Activated naive CD4-positive, alpha-beta T cell treated with anti-CD3 and anti-CD28 coated beads for 36 hours (primary cell): ENCODE measurements around the gene COL4A2. TPM values are rescaled to one million over a fixed set of nuclear protein-coding genes. Genes with fewer than 3 reads are reported as not detected.

Experiments
- CTCF ChIA-PET: fragments of 350-600 bp; sonication (Branson Sonifier 250); formaldehyde crosslinking; loops from one replicate; lab custom pipeline; 2021; ENCODE audit warnings: antibody characterized with exemption; lab: Charles Lee
- DNase-seq: peaks from one replicate; pipeline ENCODE4 v3.0.0-alpha.2; 2020
- H3K27ac Mint-ChIP-seq: one replicate; pipeline ENCODE4 v1.8.0; 2021; ENCODE audit warnings: mild to moderate bottlenecking, mixed read lengths
- H3K27me3 Mint-ChIP-seq: one replicate; pipeline ENCODE4 v1.8.0; 2021; ENCODE audit warnings: low read depth, mixed read lengths
- H3K36me3 Mint-ChIP-seq: one replicate; pipeline ENCODE4 v1.8.0; 2021; ENCODE audit warnings: low read depth, mixed read lengths
- H3K4me1 Mint-ChIP-seq: one replicate; pipeline ENCODE4 v1.8.0; 2021; ENCODE audit warnings: low read depth, mixed read lengths
- H3K4me3 Mint-ChIP-seq: one replicate; pipeline ENCODE4 v1.8.0; 2021; ENCODE audit warnings: mild to moderate bottlenecking, moderate library complexity, mixed read lengths
- H3K9me3 Mint-ChIP-seq: one replicate; pipeline ENCODE4 v1.8.0; 2021; ENCODE audit warnings: mixed read lengths
- intact Hi-C: fragments of 100-400 bp; cut with micrococcal nuclease; formaldehyde crosslinking; loops from one replicate; pipeline ENCODE4 v1.15.1; 2023
- total RNA-seq, 2 experiments: library from RNA; stranded (reverse); gene quantifications; one replicate each; pipeline ENCODE4 v1.2.3, GENCODE V29; 2021

COL4A2 gene
- total RNA-seq, 2 experiments from 2014 or later, result not detected

GRCh38 chr13:110521946-110522345 is 214.9 kb downstream of the COL4A2 start:
- H3K27ac Mint-ChIP-seq, result no peak overlapping the region
- H3K4me1 Mint-ChIP-seq, result peaks cover 26% of the 10 kb centered on the region
- H3K9me3 Mint-ChIP-seq, result no peaks in the 10 kb centered on the region
- CTCF ChIA-PET, result no interaction called here
- DNase-seq, result no peak
- H3K36me3 Mint-ChIP-seq, result no peaks in the 10 kb centered on the region
- no peaks in the 10 kb centered on the region for H3K27me3 Mint-ChIP-seq
- H3K4me3 Mint-ChIP-seq, result no peak overlapping the region
- intact Hi-C loops, result no loop called here

GRCh38 chr13:110522721-110523120 is 215.6 kb downstream of the COL4A2 start:
- no peak for DNase-seq
- Mint-ChIP-seq H3K36me3 (no peaks in the 10 kb centered on the region), H3K4me1 (peaks cover 26% of the 10 kb centered on the region), H3K27ac (no peak overlapping the region), H3K9me3 (no peaks in the 10 kb centered on the region), H3K4me3 (no peak overlapping the region), H3K27me3 (no peaks in the 10 kb centered on the region)
- intact Hi-C loops, result no loop called here
- CTCF ChIA-PET, result no interaction called here

DNA sequence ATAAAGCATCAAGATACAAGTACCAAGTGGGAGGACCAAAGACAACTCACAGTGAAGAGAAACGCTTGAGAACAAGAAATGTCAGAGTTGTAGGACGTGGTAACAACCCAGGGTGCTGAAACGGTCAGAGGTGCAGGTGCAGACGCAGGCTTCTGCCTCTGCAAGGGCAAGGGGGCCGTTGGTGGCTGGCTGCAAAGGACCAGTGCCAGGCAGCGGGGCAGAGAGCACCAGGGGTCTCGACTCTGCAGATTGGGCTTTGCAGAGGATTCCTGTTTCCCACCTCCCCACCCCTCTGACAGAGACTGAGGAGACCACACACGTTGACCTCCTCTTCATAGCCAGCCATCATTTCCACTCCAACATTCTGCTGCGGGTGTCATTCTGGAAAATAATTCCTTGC is 216.1 kb downstream of the COL4A2 start:
- Mint-ChIP-seq H3K27ac (no peak overlapping the region), H3K36me3 (no peaks in the 10 kb centered on the region), H3K4me3 (no peak overlapping the region), H3K4me1 (peaks cover 26% of the 10 kb centered on the region), H3K9me3 (no peaks in the 10 kb centered on the region), H3K27me3 (no peaks in the 10 kb centered on the region)
- intact Hi-C loops, result no loop called here
- DNase-seq, result no peak
- CTCF ChIA-PET, result no interaction called here

DNA sequence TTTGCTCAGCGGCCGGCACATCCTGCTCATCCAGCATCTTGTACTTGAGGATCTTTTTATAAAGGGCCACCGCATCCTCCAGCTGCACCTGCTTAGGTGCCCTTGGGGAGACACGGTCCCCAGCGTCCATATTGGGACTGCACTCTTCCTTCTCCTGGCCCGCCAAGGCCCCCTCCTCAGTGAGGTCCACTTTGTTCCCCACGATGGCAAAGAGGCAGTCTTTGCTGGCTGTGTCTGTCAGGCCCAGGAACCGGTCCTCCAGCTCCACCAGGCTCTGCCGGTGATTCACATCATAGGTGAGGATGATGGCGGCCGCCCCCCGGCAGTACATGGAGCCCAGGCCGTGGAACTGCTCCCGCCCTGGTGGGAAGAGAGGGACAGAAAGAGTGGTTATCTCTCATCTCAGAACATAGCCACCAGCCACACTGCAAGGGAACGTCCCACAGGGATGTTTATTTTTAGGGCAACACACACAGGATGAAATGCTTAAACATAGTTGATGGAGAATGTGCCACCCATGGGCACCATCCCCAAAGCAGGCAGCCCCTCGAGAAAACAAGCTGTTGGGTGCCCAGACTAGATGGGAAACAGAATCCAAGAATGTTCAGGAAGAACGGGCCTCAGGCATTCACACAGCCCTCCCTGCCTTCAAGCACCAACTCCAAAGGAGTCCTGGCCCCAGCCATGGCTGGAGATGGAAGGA is 216.9 kb downstream of the COL4A2 start:
- intact Hi-C loops, result no loop called here
- no peaks in the 10 kb centered on the region for H3K9me3 Mint-ChIP-seq
- H3K27ac Mint-ChIP-seq, result no peak overlapping the region
- H3K4me3 Mint-ChIP-seq, result no peak overlapping the region
- H3K4me1 Mint-ChIP-seq, result peaks cover 26% of the 10 kb centered on the region
- no peak for DNase-seq
- H3K27me3 Mint-ChIP-seq, result no peaks in the 10 kb centered on the region
- CTCF ChIA-PET, result interaction anchor here (2.2 kb wide), 1 partner anchor 69 kb away, joined by 6 read pairs; no protein-coding TSS in a partner anchor
- H3K36me3 Mint-ChIP-seq, result no peaks in the 10 kb centered on the region

DNA sequence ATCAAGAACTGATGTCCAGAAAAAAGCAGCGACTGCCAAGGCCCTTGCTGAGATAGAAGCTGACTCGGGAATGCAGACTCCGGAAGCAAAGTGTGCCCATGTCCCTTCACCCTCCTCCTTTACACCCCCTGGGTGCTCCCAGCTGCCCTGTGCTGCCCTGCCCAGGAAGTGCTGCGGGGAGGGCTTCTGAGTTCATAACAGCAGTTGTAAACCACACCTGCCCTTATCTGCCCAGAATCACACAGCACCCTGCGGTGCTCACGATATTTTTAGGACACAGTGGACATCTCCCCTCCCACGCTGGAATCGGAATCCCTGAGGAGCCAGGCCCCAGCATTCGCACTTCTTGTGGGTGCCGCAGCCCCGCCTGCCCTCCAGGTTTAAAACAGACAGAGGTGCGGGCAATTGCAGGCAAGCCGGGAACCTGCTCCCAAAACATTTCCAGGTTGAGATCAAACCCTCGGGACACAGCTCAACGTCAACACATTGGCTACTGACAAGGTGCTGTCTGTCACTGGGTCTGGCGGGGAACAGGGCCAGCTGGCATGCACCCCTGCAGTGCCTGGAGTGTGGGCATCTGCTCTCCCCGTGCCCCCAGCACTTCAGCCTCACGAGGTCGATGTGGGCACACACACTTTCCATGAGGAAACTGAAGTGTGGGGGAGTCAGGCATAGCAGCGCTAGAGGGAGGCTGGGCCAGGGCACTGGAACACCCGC is 217.6 kb downstream of the COL4A2 start:
- Mint-ChIP-seq H3K27ac (no peak overlapping the region), H3K27me3 (no peaks in the 10 kb centered on the region), H3K36me3 (no peaks in the 10 kb centered on the region), H3K4me3 (no peak overlapping the region), H3K9me3 (no peaks in the 10 kb centered on the region), H3K4me1 (peaks cover 26% of the 10 kb centered on the region)
- peak; percentile 35 for DNase-seq
- CTCF ChIA-PET, result interaction anchor here (2.2 kb wide), 1 partner anchor 70 kb away, joined by 6 read pairs; no protein-coding TSS in a partner anchor
- intact Hi-C loops, result loop anchor here (5.0 kb wide), 1 partner anchor 67 kb away; no protein-coding TSS in a partner anchor

DNA sequence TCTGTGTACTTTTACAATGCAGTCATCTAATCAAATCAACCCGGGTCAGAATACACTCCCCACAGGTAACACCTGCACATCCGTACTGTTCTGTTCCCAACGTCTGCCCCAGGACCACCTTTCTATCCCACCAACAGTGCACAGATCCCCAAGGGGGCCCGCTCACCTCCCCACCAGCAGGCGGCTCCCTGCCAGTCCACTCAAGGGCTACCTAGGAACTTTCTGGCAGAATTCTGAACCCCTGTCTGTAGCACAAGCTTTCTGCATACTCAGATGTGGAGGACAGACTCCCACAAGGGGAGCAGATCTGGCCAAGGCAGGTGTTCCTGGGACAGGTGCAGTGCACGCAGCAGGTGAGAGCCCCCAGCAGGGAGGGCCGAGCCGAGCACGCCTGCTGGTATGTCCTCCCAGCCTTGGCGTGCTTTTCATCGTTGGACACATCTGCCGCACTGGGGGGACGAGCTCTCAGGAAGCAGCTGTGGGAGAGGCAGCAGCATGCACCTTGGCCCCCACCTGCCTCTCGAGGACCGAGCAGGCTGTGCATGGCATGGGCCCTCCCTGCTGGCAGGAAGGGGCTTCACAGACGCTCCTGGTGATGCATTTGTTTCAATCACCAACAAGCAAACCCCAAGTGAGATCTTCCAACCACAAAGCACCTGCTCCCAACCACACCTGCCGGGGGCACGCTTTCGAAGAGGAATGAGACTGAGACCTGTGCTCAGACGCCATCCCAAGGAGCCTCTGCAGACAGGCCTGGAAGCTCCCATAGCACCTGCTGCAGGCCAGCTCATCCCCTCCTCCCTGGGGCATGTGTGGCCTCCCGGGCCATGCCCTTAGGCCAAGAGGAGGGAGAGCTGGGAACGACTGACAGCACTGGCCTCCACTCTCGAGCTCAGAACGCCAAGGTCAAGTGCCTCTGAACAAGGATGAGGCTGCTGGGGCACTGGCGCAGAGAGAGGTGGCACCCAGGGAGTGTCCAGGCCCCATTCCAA is 218.5 kb downstream of the COL4A2 start:
- Mint-ChIP-seq H3K36me3 (no peaks in the 10 kb centered on the region), H3K27ac (no peak overlapping the region), H3K9me3 (no peaks in the 10 kb centered on the region), H3K4me1 (peaks cover 26% of the 10 kb centered on the region), H3K4me3 (no peak overlapping the region), H3K27me3 (no peaks in the 10 kb centered on the region)
- CTCF ChIA-PET, result interaction anchor here (0.8 to 2.2 kb wide), 3 partner anchors 29 to 71 kb away, joined by 3 to 6 read pairs (median 4); no protein-coding TSS in a partner anchor
- intact Hi-C loops, result loop anchor here (5.0 kb wide), 1 partner anchor 68 kb away; no protein-coding TSS in a partner anchor
- peak; percentile 36 for DNase-seq

DNA sequence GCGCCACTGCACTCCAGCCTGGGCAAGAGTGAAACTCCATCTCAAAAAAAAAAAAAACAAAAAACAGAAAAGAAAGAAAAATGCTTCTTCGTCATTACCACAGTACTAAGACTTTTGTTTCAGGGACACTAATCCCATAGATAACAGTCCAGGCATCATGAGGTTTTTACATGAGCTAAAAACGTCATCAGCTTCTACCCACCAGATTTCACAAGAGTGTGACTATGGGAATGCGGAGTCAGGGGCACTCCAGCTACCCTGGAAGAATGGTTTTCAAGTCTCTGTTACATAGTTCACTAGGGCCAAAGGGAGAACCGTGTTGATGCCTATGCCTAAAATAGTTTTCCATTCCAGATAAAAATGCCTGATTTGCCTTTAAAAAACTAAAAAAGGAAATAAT is 221.3 kb downstream of the COL4A2 start:
- intact Hi-C loops, result loop anchor here (5.0 kb wide), 1 partner anchor 71 kb away; no protein-coding TSS in a partner anchor
- H3K27me3 Mint-ChIP-seq, result no peaks in the 10 kb centered on the region
- H3K4me3 Mint-ChIP-seq, result no peak overlapping the region
- H3K36me3 Mint-ChIP-seq, result no peaks in the 10 kb centered on the region
- H3K4me1 Mint-ChIP-seq, result peaks cover 26% of the 10 kb centered on the region
- CTCF ChIA-PET, result interaction anchor here (0.7 to 1.2 kb wide), 3 partner anchors 10 to 287 kb away, joined by 3 to 4 read pairs (median 4); no protein-coding TSS in a partner anchor
- DNase-seq, result no peak
- no peak overlapping the region for H3K27ac Mint-ChIP-seq
- H3K9me3 Mint-ChIP-seq, result no peaks in the 10 kb centered on the region

DNA sequence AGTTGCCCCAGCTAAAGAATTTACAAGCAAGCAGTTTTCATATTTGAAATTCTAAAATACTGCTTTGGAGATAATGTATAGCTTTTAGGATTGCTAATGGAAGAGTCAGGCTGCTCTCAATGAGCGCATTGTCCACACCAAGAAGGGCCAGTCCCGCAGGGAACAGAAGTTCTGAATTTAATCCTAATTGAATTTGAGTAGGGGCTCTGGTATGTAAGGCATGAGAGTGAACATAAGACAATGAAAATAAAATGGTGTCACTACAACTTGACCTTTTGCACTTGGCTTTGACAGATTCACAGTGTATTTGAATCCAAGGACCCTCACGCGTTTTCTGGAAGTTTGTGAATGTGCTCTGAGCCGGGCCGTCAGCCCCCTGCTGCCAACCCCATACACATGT is 221.8 kb downstream of the COL4A2 start:
- H3K4me1 Mint-ChIP-seq, result peaks cover 26% of the 10 kb centered on the region
- no peak overlapping the region for H3K4me3 Mint-ChIP-seq
- intact Hi-C loops, result loop anchor here (5.0 kb wide), 1 partner anchor 72 kb away; no protein-coding TSS in a partner anchor
- DNase-seq, result no peak
- CTCF ChIA-PET, result interaction anchor here (1.1 kb wide), 1 partner anchor 73 kb away, joined by 4 read pairs; no protein-coding TSS in a partner anchor
- H3K27ac Mint-ChIP-seq, result no peak overlapping the region
- H3K36me3 Mint-ChIP-seq, result no peaks in the 10 kb centered on the region
- no peaks in the 10 kb centered on the region for H3K9me3 Mint-ChIP-seq
- no peaks in the 10 kb centered on the region for H3K27me3 Mint-ChIP-seq

DNA sequence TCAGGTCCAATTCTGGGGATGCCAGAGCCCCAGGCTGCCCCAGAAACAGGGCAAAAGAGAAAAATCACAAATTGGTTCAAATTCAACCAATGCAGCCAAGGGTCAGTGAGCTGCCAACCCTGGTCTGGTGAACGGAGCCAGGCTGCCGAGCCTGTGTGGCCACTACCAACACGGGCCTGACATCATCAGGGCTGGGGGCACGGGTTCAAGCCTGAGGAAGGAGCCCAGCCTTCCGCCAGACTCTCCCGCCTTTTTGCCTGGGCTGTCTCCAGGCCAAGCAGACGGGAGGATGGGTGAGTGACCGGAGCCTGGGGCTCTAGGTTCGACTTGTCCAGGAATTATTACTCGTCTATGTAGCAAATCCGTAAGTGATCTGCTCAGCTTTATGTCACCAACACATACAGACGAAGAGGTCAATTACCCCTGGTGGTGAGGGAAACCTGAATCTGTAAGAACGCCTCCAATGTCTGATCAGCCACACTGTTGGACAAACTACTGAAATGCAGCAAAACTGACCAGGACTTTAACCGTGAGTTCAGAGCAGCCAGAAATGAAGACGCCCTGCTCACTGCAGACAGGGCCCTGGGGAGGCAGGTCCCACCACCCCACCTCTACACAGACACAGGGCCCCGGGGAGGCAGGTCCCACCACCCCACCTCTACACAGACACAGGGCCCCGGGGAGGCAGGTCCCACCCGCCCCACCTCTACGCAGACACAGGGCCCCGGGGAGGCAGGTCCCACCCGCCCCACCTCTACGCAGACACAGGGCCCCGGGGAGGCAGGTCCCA is 222.6 kb downstream of the COL4A2 start:
- no peaks in the 10 kb centered on the region for H3K9me3 Mint-ChIP-seq
- intact Hi-C loops, result loop anchor here (5.0 kb wide), 1 partner anchor 72 kb away; no protein-coding TSS in a partner anchor
- no peak overlapping the region for H3K4me3 Mint-ChIP-seq
- no peaks in the 10 kb centered on the region for H3K27me3 Mint-ChIP-seq
- H3K27ac Mint-ChIP-seq, result no peak overlapping the region
- DNase-seq, result no peak
- no peaks in the 10 kb centered on the region for H3K36me3 Mint-ChIP-seq
- CTCF ChIA-PET, result no interaction called here
- H3K4me1 Mint-ChIP-seq, result peaks cover 19% of the 10 kb centered on the region

GRCh38 chr13:110531100-110531499 is 224.0 kb downstream of the COL4A2 start:
- peaks cover 5% of the 10 kb centered on the region for H3K4me1 Mint-ChIP-seq
- CTCF ChIA-PET, result interaction anchor here (0.6 kb wide), 2 partner anchors 386 to 1167 kb away, joined by 3 read pairs; no protein-coding TSS in a partner anchor

DNA sequence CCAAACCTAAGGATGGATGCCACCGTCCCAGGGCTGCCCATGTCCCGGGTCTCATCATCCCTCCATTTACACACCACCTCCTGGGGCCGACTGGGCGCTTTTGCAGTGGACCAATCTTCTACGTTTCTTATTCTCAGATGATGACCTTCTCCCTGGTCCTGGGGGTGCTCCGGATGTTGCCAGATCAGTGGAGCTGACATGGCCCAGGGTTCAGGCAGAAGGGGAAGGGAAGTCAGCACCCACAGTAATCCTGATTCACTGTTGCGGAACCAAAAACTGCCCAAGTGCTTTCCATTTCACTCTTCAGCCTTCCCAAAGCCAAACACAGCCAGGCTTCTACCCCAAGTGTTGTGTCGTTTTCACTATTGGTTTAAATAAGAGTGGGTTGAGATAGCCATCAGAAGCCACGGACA is 224.6 kb downstream of the COL4A2 start:
- H3K27ac Mint-ChIP-seq, result no peak overlapping the region
- no peaks in the 10 kb centered on the region for H3K9me3 Mint-ChIP-seq
- no peak overlapping the region for H3K4me3 Mint-ChIP-seq
- H3K36me3 Mint-ChIP-seq, result no peaks in the 10 kb centered on the region
- no peaks in the 10 kb centered on the region for H3K27me3 Mint-ChIP-seq
- no peak for DNase-seq
- CTCF ChIA-PET, result interaction anchor here (0.6 kb wide), 2 partner anchors 387 to 1167 kb away, joined by 3 read pairs; no protein-coding TSS in a partner anchor
- peaks cover 5% of the 10 kb centered on the region for H3K4me1 Mint-ChIP-seq
- intact Hi-C loops, result no loop called here

More at GRCh38 chr13:110531100-110531499, 224.0 kb downstream of the COL4A2 start:
- Mint-ChIP-seq H3K36me3 (no peaks in the 10 kb centered on the region), H3K27ac (no peak overlapping the region), H3K4me3 (no peak overlapping the region), H3K9me3 (no peaks in the 10 kb centered on the region), H3K27me3 (no peaks in the 10 kb centered on the region)
- intact Hi-C loops, result no loop called here
- no peak for DNase-seq
